SK-N-SH (cell line): ENCODE data around the gene ACBD6. TPM values are rescaled to one million over a fixed set of nuclear protein-coding genes. Genes with fewer than 3 reads are reported as not detected.

ENCODE experiments used
- CTCF ChIA-PET: fragments of 300-600, 350-600 bp; formaldehyde crosslinking; extraction: SDS; loops from one replicate; lab custom pipeline; 2021; lab: Yijun Ruan, JAX
- POLR2A ChIA-PET: fragments of 350-600 bp; sonication (Branson Sonifier 250); formaldehyde crosslinking; extraction: SDS; loops from one replicate; lab custom pipeline; 2020; ENCODE audit warnings: antibody characterized with exemption, inconsistent platforms; lab: Yijun Ruan, JAX
- DNase-seq: peaks from one replicate; pipeline ENCODE4 v3.0.0; 2012
- H2AFZ ChIP-seq: fragments of 200-600 bp; sonication (generic); 2 replicates; pipeline ENCODE4 v1.8.1; 2016; ENCODE audit warnings: antibody characterized with exemption, mild to moderate bottlenecking, low read depth
- H3F3A ChIP-seq: fragments of 200-600 bp; sonication (generic); replicated peaks from 2 replicates; pipeline ENCODE3; 2016; ENCODE audit warnings: antibody characterized with exemption, mild to moderate bottlenecking; ENCODE audit not compliant: insufficient read depth
- H3K27ac ChIP-seq, 2 experiments: fragments of 200-500 bp in 1 of 2; fragments of 200-600 bp in 1 of 2; sonication (Bioruptor generic) in 1 of 2; sonication (generic), shearing (Covaris generic) in 1 of 2; 2 replicates each; pipeline versions ENCODE4 v1.5.1 to v1.6.1; 2014 to 2016; ENCODE audit warnings: low read depth in 2 of 2, inconsistent platforms in 1 of 2, low read length in 1 of 2, mild to moderate bottlenecking in 1 of 2, mixed read lengths in 1 of 2
- H3K27me3 ChIP-seq: fragments of 200-600 bp; sonication (generic), shearing (Covaris generic); 2 replicates; pipeline ENCODE4 v1.6.1; 2016; ENCODE audit warnings: mixed run types; ENCODE audit not compliant: insufficient read depth
- H3K36me3 ChIP-seq, 2 experiments: fragments of 200-500 bp in 1 of 2; fragments of 200-600 bp in 1 of 2; sonication (Bioruptor generic) in 1 of 2; sonication (generic) in 1 of 2; replicated peaks in 1 of 2; 2 replicates each; pipeline versions ENCODE3 to v1.5.1; 2014 to 2016; ENCODE audit warnings: low read length in 1 of 2, mild to moderate bottlenecking in 1 of 2; ENCODE audit not compliant: insufficient read depth in 2 of 2, control insufficient read depth in 1 of 2
- H3K4me1 ChIP-seq, 2 experiments: fragments of 200-500 bp in 1 of 2; fragments of 200-600 bp in 1 of 2; sonication (Bioruptor generic) in 1 of 2; sonication (generic), shearing (Covaris generic) in 1 of 2; 2 replicates each; pipeline versions ENCODE4 v1.5.1 to v1.6.1; 2014 to 2016; ENCODE audit warnings: low read depth in 1 of 2, low read length in 1 of 2, mixed run types in 1 of 2; ENCODE audit not compliant: insufficient read depth in 2 of 2, control insufficient read depth in 1 of 2
- H3K4me2 ChIP-seq: fragments of 200-600 bp; sonication (generic), shearing (Covaris generic); 2 replicates; pipeline ENCODE4 v1.6.1; 2017; ENCODE audit warnings: mixed run types
- H3K4me3 ChIP-seq, 2 experiments: fragments of 200-500 bp in 1 of 2; fragments of 200-600 bp in 1 of 2; sonication (Bioruptor generic) in 1 of 2; sonication (generic), shearing (Covaris generic) in 1 of 2; 2 replicates each; pipeline versions ENCODE4 v1.5.1 to v1.8.1; 2014 to 2016; ENCODE audit warnings: low read depth in 2 of 2, inconsistent platforms in 1 of 2, low read length in 1 of 2, mild to moderate bottlenecking in 1 of 2, mixed read lengths in 1 of 2, moderate library complexity in 1 of 2
- H3K79me2 ChIP-seq: fragments of 200-600 bp; sonication (generic); 2 replicates; pipeline ENCODE4 v1.8.1; 2017; ENCODE audit warnings: mild to moderate bottlenecking; ENCODE audit not compliant: insufficient read depth
- H3K9ac ChIP-seq: fragments of 200-600 bp; sonication (generic); 2 replicates; pipeline ENCODE4 v1.6.1; 2017; ENCODE audit warnings: mixed run types
- H3K9me2 ChIP-seq: fragments of 200-600 bp; sonication (generic); 2 replicates; pipeline ENCODE4 v1.6.1; 2017; ENCODE audit warnings: mixed run types
- H3K9me3 ChIP-seq: fragments of 200-600 bp; sonication (generic); 2 replicates; pipeline ENCODE4 v1.6.1; 2017; ENCODE audit warnings: mixed run types, mild to moderate bottlenecking, moderate library complexity
- H4K20me1 ChIP-seq: fragments of 200-600 bp; sonication (generic); 2 replicates; pipeline ENCODE4 v1.6.1; 2017; ENCODE audit warnings: mild to moderate bottlenecking, mixed run types; ENCODE audit not compliant: insufficient read depth
- ELF1 ChIP-seq: IDR thresholded peaks from 2 replicates; pipeline ENCODE4 v1.4.0; 2012
- EP300 ChIP-seq, 2 experiments: IDR thresholded peaks; 2 replicates each; pipeline versions ENCODE4 v1.4.0 to v1.6.1; 2012; ENCODE audit warnings: borderline replicate concordance in 1 of 2, low read depth in 1 of 2, low read length in 1 of 2
- EZH2phosphoT487 ChIP-seq: fragments of 200-600 bp; sonication (generic); IDR thresholded peaks from 2 replicates; pipeline ENCODE4 v1.6.1; 2017; ENCODE audit warnings: low read depth, mixed run types, mild to moderate bottlenecking, antibody characterized with exemption, moderate library complexity, borderline replicate concordance
- FOSL2 ChIP-seq: IDR thresholded peaks from 2 replicates; pipeline ENCODE4 v1.4.0; 2012; ENCODE audit warnings: low read depth, mild to moderate bottlenecking, moderate library complexity, borderline replicate concordance
- FOXJ3 ChIP-seq: sonication (generic); formaldehyde crosslinking; IDR thresholded peaks from 2 replicates; pipeline ENCODE4 v1.5.1; 2020; ENCODE audit warnings: mild to moderate bottlenecking, missing genetic modification reagents
- FOXM1 ChIP-seq: IDR thresholded peaks from 2 replicates; pipeline ENCODE4 v1.4.0; 2012; ENCODE audit warnings: low read depth, mild to moderate bottlenecking
- GABPA ChIP-seq: IDR thresholded peaks from 2 replicates; pipeline ENCODE4 v1.4.0; 2012; ENCODE audit warnings: low read depth, mild to moderate bottlenecking
- MXI1 ChIP-seq: IDR thresholded peaks from 2 replicates; pipeline ENCODE4 v1.6.1; 2012; ENCODE audit warnings: mild to moderate bottlenecking, low read depth, low read length, improper control_type of control experiment
- NFIC ChIP-seq: IDR thresholded peaks from 2 replicates; pipeline ENCODE4 v1.4.0; 2012; ENCODE audit warnings: borderline replicate concordance
- NRF1 ChIP-seq: IDR thresholded peaks from 2 replicates; pipeline ENCODE4 v1.6.1; 2012; ENCODE audit warnings: low read depth, mild to moderate bottlenecking, low read length
- PBX3 ChIP-seq: IDR thresholded peaks from 2 replicates; pipeline ENCODE4; 2012
- POLR2AphosphoS5 ChIP-seq: IDR thresholded peaks from 2 replicates; pipeline ENCODE4 v1.6.1; 2012; ENCODE audit warnings: low read depth, low read length
- RAD21 ChIP-seq: IDR thresholded peaks from 2 replicates; pipeline ENCODE4 v1.6.1; 2012; ENCODE audit warnings: mild to moderate bottlenecking, low read length
- RXRA ChIP-seq: IDR thresholded peaks from 2 replicates; pipeline ENCODE4 v1.4.0; 2012; ENCODE audit warnings: low read depth, mild to moderate bottlenecking, borderline replicate concordance
- SIN3A ChIP-seq: IDR thresholded peaks from 2 replicates; pipeline ENCODE4 v1.6.1; 2012; ENCODE audit warnings: low read depth, mild to moderate bottlenecking, low read length, moderate library complexity, borderline replicate concordance
- YY1 ChIP-seq: IDR thresholded peaks from 2 replicates; pipeline ENCODE4 v1.4.0; 2012; ENCODE audit warnings: low read depth, mild to moderate bottlenecking
- WGBS: methylation state at CpG from one replicate; pipeline ENCODE4 v1.1.6; 2017; ENCODE audit warnings: low lambda C conversion rate; 5-methylcytosine and 5-hydroxymethylcytosine counted together
- polyA plus RNA-seq, 3 experiments: library from polyadenylated mRNA; depleted of rRNA; stranded (reverse); fragments of >200 nt; gene quantifications; 2 replicates each; pipeline ENCODE4 v1.2.3, GENCODE V29; 2012
- TF ChIP-seq, protein P1 (sequence below): IDR thresholded peaks from 2 replicates; pipeline ENCODE4 v1.6.1; 2012; ENCODE audit warnings: mild to moderate bottlenecking, low read depth, low read length, moderate library complexity

The ACBD6 gene
- polyA plus RNA-seq, 1 of the 3 experiments (the other 2 are of a cell fraction) = 60.9 TPM

GRCh38 chr1:180535418-180535999 lies 33.1 kb upstream of the ACBD6 start:
- ChIA-PET POLR2A (no interaction called here), CTCF (interaction anchor here (1.0 to 13.0 kb wide), 3 partner anchors 20 to 324 kb away, joined by 3 to 213 read pairs (median 16); no protein-coding TSS in a partner anchor)
- Histone ChIP-seq H3K4me1 (peaks cover 0 to 11% of the 10 kb centered on the region in 2 experiments; a peak in 2 of 4 replicates), H3F3A (no peaks in the 10 kb centered on the region), H3K9ac (no peak overlapping the region), H2AFZ (no peak overlapping the region), H3K36me3 (no peaks in the 10 kb centered on the region), H3K4me2 (no peak overlapping the region), H3K9me3 (no peaks in the 10 kb centered on the region), H3K4me3 (no peak overlapping the region), H4K20me1 (no peaks in the 10 kb centered on the region), H3K27me3 (no peaks in the 10 kb centered on the region), H3K79me2 (no peaks in the 10 kb centered on the region), H3K9me2 (no peaks in the 10 kb centered on the region), H3K27ac (no peak overlapping the region)
- TF ChIP-seq RAD21 (no peak), ELF1 (no peak), FOXJ3 (CRISPR knock-in tag) (no peak), POLR2AphosphoS5 (no peak), FOXM1 (no peak), NRF1 (no peak), PBX3 (no peak), YY1 (no peak), MXI1 (no peak), GABPA (no peak), EP300 (IDR thresholded peaks at IDR 0.05; ENCODE audit: borderline replicate concordance in 1 of 2, low read depth in 1 of 2, low read length in 1 of 2) (no peak), NFIC (no peak), SIN3A (no peak), RXRA (no peak), FOSL2 (no peak), EZH2phosphoT487 (no peak)
- TF ChIP-seq, protein P1, sequence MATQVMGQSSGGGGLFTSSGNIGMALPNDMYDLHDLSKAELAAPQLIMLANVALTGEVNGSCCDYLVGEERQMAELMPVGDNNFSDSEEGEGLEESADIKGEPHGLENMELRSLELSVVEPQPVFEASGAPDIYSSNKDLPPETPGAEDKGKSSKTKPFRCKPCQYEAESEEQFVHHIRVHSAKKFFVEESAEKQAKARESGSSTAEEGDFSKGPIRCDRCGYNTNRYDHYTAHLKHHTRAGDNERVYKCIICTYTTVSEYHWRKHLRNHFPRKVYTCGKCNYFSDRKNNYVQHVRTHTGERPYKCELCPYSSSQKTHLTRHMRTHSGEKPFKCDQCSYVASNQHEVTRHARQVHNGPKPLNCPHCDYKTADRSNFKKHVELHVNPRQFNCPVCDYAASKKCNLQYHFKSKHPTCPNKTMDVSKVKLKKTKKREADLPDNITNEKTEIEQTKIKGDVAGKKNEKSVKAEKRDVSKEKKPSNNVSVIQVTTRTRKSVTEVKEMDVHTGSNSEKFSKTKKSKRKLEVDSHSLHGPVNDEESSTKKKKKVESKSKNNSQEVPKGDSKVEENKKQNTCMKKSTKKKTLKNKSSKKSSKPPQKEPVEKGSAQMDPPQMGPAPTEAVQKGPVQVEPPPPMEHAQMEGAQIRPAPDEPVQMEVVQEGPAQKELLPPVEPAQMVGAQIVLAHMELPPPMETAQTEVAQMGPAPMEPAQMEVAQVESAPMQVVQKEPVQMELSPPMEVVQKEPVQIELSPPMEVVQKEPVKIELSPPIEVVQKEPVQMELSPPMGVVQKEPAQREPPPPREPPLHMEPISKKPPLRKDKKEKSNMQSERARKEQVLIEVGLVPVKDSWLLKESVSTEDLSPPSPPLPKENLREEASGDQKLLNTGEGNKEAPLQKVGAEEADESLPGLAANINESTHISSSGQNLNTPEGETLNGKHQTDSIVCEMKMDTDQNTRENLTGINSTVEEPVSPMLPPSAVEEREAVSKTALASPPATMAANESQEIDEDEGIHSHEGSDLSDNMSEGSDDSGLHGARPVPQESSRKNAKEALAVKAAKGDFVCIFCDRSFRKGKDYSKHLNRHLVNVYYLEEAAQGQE = no peak
- WGBS = 88% methylated on average over 5 of the region's 5 CpGs
- DNase-seq = no peak
